Adrenal gland (tissue), 5 donors: ENCODE measurements around the gene PCYT1B.

Source experiments
- CTCF ChIP-seq, 6 experiments: fragments of 450-650 bp in 4 of 6; fragments of 200-600 bp in 2 of 6; sonication (generic) in 1 of 6; IDR thresholded peaks; 1 replicate in 5 of 6; 2 replicates in 1 of 6; pipeline versions ENCODE4 v1.5.1 to v1.8.0; 2016 to 2021; ENCODE audit warnings: antibody characterized with exemption in 6 of 6, mild to moderate bottlenecking in 2 of 6, moderate library complexity in 1 of 6
- POLR2A ChIP-seq, 2 donors: fragments of 450-650 bp; IDR thresholded peaks; one replicate each; pipeline ENCODE4 v1.6.1; 2017; ENCODE audit warnings: antibody characterized with exemption in 2 of 2, mild to moderate bottlenecking in 2 of 2, moderate library complexity in 1 of 2
- donor health status: DM: no; HTN: no; CAD: no.

DNA sequence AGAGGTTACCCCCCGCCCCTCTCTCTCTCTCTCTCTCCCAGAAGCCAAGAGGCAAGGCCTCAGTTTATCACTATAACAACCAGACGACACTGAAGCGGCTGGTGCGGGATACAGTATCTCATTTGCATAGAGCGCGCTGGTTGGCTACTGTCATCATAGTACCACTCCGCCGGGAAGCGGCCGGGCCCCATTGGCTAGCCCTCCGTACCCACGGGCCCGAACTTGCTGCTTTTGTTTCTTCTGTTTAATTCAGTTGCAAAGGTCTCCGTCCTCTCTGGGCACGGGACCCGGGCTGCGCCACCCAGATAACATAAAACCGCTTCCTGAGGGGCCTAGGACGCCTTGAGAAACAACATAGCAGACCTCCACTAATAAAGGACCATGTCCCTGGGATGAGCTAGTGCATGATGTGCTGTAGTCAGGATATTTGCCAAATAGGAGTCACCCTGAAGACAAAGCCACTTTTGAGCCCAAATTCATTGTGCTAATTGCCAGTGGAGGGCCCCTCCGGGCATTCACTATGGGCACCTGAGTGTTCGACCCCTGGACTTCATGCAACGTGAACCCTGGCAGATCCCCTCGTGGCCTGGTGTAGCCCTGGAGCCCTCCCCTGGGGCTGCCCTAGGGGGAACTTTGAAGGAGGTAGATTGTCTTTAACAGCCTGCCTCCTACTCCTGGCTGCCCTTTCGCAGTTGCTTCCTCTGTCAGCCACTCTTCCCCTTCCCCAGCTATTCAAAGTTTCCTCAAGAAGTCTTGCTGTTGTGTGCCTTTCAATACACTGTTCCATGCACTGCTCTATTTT, at the start of gene PCYT1B:
- no peak for TF ChIP-seq CTCF (IDR thresholded peaks at IDR 0.05)
- no peak for TF ChIP-seq POLR2A (IDR thresholded peaks at IDR 0.05)
